Thoracic aorta (tissue), 2 donors: ENCODE measurements around the gene SMIM35. TPM values are rescaled to one million over a fixed set of nuclear protein-coding genes. Genes with fewer than 3 reads are reported as not detected.

Source experiments
- ATAC-seq: fragments of 150-250 bp; one replicate; pipeline ENCODE4 v1.8.0; 2017; ENCODE audit warnings: low read depth; ENCODE audit not compliant: insufficient number of reproducible peaks, low FRiP score
- DNase-seq: peaks from one replicate; pipeline ENCODE4 v3.0.0-alpha.2; 2020; ENCODE audit warnings: low spot score
- H3K27ac ChIP-seq, 2 donors: fragments of 200-600 bp; sonication (generic); 1 replicate in 1 of 2; 2 replicates in 1 of 2; pipeline ENCODE4 v1.5.1; 2016; ENCODE audit warnings: mild to moderate bottlenecking in 2 of 2, moderate library complexity in 2 of 2
- H3K27me3 ChIP-seq: fragments of 200-600 bp; sonication (generic); replicated peaks from 2 replicates; pipeline ENCODE4 v1.6.0; 2016; ENCODE audit warnings: mild to moderate bottlenecking; ENCODE audit not compliant: insufficient read depth
- H3K36me3 ChIP-seq: fragments of 200-600 bp; sonication (generic); one replicate; pipeline ENCODE4 v1.5.1; 2016
- H3K4me1 ChIP-seq, 2 donors: fragments of 200-600 bp; sonication (generic); 1 replicate in 1 of 2; 2 replicates in 1 of 2; pipeline versions ENCODE4 v1.5.1 to v1.6.0; 2016; ENCODE audit warnings: low read depth in 2 of 2, mild to moderate bottlenecking in 1 of 2; ENCODE audit not compliant: control insufficient read depth in 1 of 2
- H3K4me3 ChIP-seq: fragments of 200-600 bp; sonication (generic); 2 replicates; pipeline ENCODE4 v1.5.1; 2016; ENCODE audit warnings: mild to moderate bottlenecking
- H3K9me3 ChIP-seq: fragments of 200-600 bp; sonication (generic); 2 replicates; pipeline ENCODE4 v1.5.1; 2016
- CTCF ChIP-seq: fragments of 200-600 bp; sonication (generic); IDR thresholded peaks from one replicate; pipeline ENCODE4 v1.5.1; 2019; ENCODE audit warnings: antibody characterized with exemption
- total RNA-seq, 2 donors: library from RNA; depleted of rRNA; stranded (reverse); fragments of >200 nt; gene quantifications; one replicate each; pipeline versions ENCODE4 v1.1.0 to v1.2.3, GENCODE V29; 2016

SMIM35 gene
- total RNA-seq, 2 donors from 2014 or later, result not detected

GRCh38 chr11:117986981-117987574 lies 99.7 kb downstream of the SMIM35 start:
- no peaks in the 10 kb centered on the region for H3K9me3 ChIP-seq
- DNase-seq, result no peak
- TF ChIP-seq CTCF, result no peak
- H3K4me3 ChIP-seq, result peak overlapping the region; percentile 70
- peak overlapping the region in 1 of 2 donors; percentile 55 for H3K27ac ChIP-seq
- no peaks in the 10 kb centered on the region for H3K36me3 ChIP-seq
- no peaks in the 10 kb centered on the region for H3K27me3 ChIP-seq
- H3K4me1 ChIP-seq, result no peaks in the 10 kb centered on the region
- no peak for ATAC-seq

GRCh38 chr11:117985953-117986887 lies 100.5 kb downstream of the SMIM35 start, which contains the start of gene IL10RA:
TSS of gene IL10RA (plus strand) at chr11:117986394. CDS start at chr11:117986468, 74 bp downstream.
- H3K36me3 ChIP-seq, result no peaks in the 10 kb centered on the region
- no peaks in the 10 kb centered on the region for H3K27me3 ChIP-seq
- peak within 1 kb of the TSS; percentile 70 for H3K4me3 ChIP-seq
- DNase-seq (no peak), ATAC-seq (no peak)
- no peaks in the 10 kb centered on the region for H3K4me1 ChIP-seq
- TF ChIP-seq CTCF, result no peak
- H3K9me3 ChIP-seq, result no peaks in the 10 kb centered on the region
- H3K27ac ChIP-seq, result peak within 1 kb of the TSS in 1 of 2 donors; percentile 55

GRCh38 chr11:117984476-117984875 lies 102.3 kb downstream of the SMIM35 start:
- DNase-seq, result no peak
- no peak overlapping the region for H3K4me3 ChIP-seq
- no peak overlapping the region for H3K27ac ChIP-seq
- no peaks in the 10 kb centered on the region for H3K27me3 ChIP-seq
- no peaks in the 10 kb centered on the region for H3K36me3 ChIP-seq
- no peaks in the 10 kb centered on the region for H3K9me3 ChIP-seq
- ATAC-seq, result no peak
- TF ChIP-seq CTCF, result no peak
- no peaks in the 10 kb centered on the region for H3K4me1 ChIP-seq

GRCh38 chr11:117983163-117983475 lies 103.6 kb downstream of the SMIM35 start:
- TF ChIP-seq CTCF, result no peak
- H3K36me3 ChIP-seq, result no peaks in the 10 kb centered on the region
- ATAC-seq, result no peak
- H3K27me3 ChIP-seq, result no peaks in the 10 kb centered on the region
- no peak overlapping the region for H3K27ac ChIP-seq
- no peaks in the 10 kb centered on the region for H3K9me3 ChIP-seq
- H3K4me1 ChIP-seq, result no peaks in the 10 kb centered on the region
- no peak for DNase-seq
- no peak overlapping the region for H3K4me3 ChIP-seq

GRCh38 chr11:117980720-117981119 lies 106.0 kb downstream of the SMIM35 start:
- Histone ChIP-seq H3K27ac (no peak overlapping the region), H3K9me3 (no peaks in the 10 kb centered on the region), H3K4me3 (no peak overlapping the region), H3K27me3 (no peaks in the 10 kb centered on the region), H3K36me3 (no peaks in the 10 kb centered on the region), H3K4me1 (no peaks in the 10 kb centered on the region)
- DNase-seq (no peak), ATAC-seq (no peak)
- TF ChIP-seq CTCF, result no peak
